Naive B cell (primary cell): ENCODE results near the gene KIAA0513. TPM values are rescaled to one million over a fixed set of nuclear protein-coding genes. Genes with fewer than 3 reads are reported as not detected.
"Not testable (repeated sequence)": the region's sequence is repeated elsewhere in the genome, so short reads cannot be mapped to it uniquely, and the experiment has no call there.

ENCODE experiments used
- ATAC-seq, 2 donors: fragments of 150-1000 bp; cut with Tn5 transposase; 2 replicates each; pipeline ENCODE4 v1.10.0; 2021; ENCODE audit warnings: low read depth in 2 of 2, mild to moderate bottlenecking in 2 of 2, moderate library complexity in 2 of 2
- DNase-seq: peaks from one replicate; pipeline ENCODE4 v3.0.0; 2022
- H3K27ac Mint-ChIP-seq, 6 donors: one replicate each; pipeline ENCODE4 v1.8.0; 2020 to 2022; ENCODE audit warnings: mild to moderate bottlenecking in 6 of 6, mixed read lengths in 6 of 6, moderate library complexity in 5 of 6, inconsistent platforms in 2 of 6
- H3K27me3 Mint-ChIP-seq, 3 donors: one replicate each; pipeline ENCODE4 v1.8.0; 2021 to 2022; ENCODE audit warnings: mixed read lengths in 3 of 3, mild to moderate bottlenecking in 1 of 3
- H3K36me3 Mint-ChIP-seq, 2 donors: one replicate each; pipeline ENCODE4 v1.8.0; 2020 to 2022; ENCODE audit warnings: mixed read lengths in 2 of 2, inconsistent platforms in 1 of 2, mild to moderate bottlenecking in 1 of 2
- H3K4me1 Mint-ChIP-seq, 3 donors: one replicate each; pipeline ENCODE4 v1.8.0; 2020 to 2022; ENCODE audit warnings: mixed read lengths in 3 of 3, inconsistent platforms in 1 of 3, mild to moderate bottlenecking in 1 of 3, moderate library complexity in 1 of 3
- H3K4me3 Mint-ChIP-seq, 8 donors: one replicate each; pipeline ENCODE4 v1.8.0; 2020 to 2022; ENCODE audit warnings: mild to moderate bottlenecking in 8 of 8, mixed read lengths in 8 of 8, moderate library complexity in 8 of 8, inconsistent platforms in 2 of 8
- H3K9me3 Mint-ChIP-seq, 7 donors: one replicate each; pipeline ENCODE4 v1.8.0; 2020 to 2022; ENCODE audit warnings: mixed read lengths in 7 of 7, mild to moderate bottlenecking in 5 of 7, inconsistent platforms in 2 of 7, moderate library complexity in 1 of 7
- polyA plus RNA-seq, 6 donors: library from polyadenylated mRNA; unstranded; fragments of 300-500 nt; fragmentation: Illumina TruSeq; gene quantifications; one replicate each; pipeline ENCODE4 v1.2.3, GENCODE V29; 2021; ENCODE audit warnings: low read depth in 6 of 6

Gene KIAA0513
- polyA plus RNA-seq, 6 donors from 2014 or later: 0.89 to 3.1 (median 1.3) TPM

DNA sequence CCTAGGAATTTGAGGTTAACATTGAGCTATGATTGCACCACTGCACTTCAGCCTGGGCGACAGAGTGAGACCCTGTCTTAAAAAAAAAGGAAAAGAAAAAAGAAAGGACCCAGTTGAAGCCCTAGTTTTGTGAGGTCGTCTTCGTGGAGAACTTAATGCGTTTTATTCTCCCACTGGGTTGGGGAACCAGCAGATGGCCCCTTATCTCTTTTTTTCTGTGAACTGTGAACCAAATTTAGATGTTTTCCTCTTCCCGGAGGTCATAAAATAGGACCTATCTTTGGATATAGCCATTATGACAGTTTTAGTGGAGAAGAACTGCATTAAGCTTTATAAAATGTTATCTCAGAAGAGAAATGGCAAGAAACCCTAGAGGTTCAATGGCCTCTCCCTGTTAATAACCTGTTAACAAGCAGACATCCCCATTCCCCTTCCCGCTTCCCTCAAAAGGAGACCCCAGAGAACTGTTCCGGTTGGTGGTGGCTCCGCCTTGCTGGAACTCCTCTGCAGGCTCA, 23.5 kb downstream of the KIAA0513 start:
- H3K4me1 Mint-ChIP-seq: peaks cover 16 to 19% (median 17%) of the 10 kb centered on the region in 3 donors
- H3K36me3 Mint-ChIP-seq: peaks cover 0 to 5% of the 10 kb centered on the region in 2 donors
- H3K4me3 Mint-ChIP-seq: peak overlapping the region in 2 of 8 donors; percentile 60 to 61
- peak overlapping the region in 1 of 6 donors; percentile 41 for H3K27ac Mint-ChIP-seq
- no peaks in the 10 kb centered on the region for H3K9me3 Mint-ChIP-seq
- no peak for ATAC-seq
- no peak for DNase-seq
- peaks cover 15 to 43% (median 37%) of the 10 kb centered on the region in 3 donors for H3K27me3 Mint-ChIP-seq

DNA sequence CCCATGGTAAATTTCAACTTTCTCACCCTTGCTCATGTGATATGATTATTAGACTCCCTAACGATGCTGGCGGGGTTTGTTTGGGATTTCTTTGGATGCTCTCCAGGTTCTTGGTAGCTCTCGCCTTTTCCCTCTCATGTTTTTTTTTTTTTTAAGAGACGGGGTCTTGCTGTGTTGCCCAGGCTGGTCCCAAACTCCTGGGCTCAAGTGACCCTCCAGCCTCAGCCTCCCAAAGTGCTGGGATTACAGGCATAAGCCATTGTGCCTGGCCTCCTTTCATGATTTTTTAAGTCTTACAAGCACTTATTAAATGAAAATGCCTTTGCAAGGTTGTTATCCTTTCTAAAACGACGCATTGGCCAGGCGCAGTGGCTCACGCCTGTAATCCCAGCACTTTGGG, 24.1 kb downstream of the KIAA0513 start:
- peaks cover 9 to 38% (median 32%) of the 10 kb centered on the region in 3 donors for H3K27me3 Mint-ChIP-seq
- DNase-seq (no peak), ATAC-seq (no peak)
- H3K4me3 Mint-ChIP-seq: no peak overlapping the region
- no peaks in the 10 kb centered on the region for H3K9me3 Mint-ChIP-seq
- peaks cover 0 to 2% of the 10 kb centered on the region in 2 donors for H3K36me3 Mint-ChIP-seq
- H3K27ac Mint-ChIP-seq: peak overlapping the region in 1 of 6 donors; percentile 29
- H3K4me1 Mint-ChIP-seq: peaks cover 18 to 25% (median 22%) of the 10 kb centered on the region in 3 donors

DNA sequence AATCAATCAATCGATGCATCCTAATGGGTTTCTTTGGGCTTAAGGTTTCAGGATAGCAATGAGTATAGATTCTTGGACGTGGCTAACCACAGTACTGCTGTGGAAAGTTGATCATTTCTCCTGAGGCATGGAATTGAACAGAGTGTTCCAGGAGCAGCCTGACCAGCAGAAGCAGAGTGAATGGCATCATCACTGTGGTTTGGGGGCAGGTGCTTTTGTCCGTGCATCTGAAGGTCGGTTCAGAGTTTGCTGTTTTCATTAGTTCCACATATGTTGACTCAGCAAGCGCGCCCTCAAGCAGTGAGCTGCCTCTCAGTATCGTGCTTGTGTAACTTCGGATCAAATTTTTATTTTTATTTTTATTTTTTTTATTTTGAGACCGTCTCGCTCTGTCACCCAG, 24.9 kb downstream of the KIAA0513 start:
- peaks cover 26 to 31% (median 29%) of the 10 kb centered on the region in 3 donors for H3K4me1 Mint-ChIP-seq
- H3K27ac Mint-ChIP-seq: no peak overlapping the region
- ATAC-seq (no peak), DNase-seq (no peak)
- peaks cover 3 to 29% (median 23%) of the 10 kb centered on the region in 3 donors for H3K27me3 Mint-ChIP-seq
- no peaks in the 10 kb centered on the region for H3K36me3 Mint-ChIP-seq
- H3K4me3 Mint-ChIP-seq: no peak overlapping the region
- H3K9me3 Mint-ChIP-seq: no peaks in the 10 kb centered on the region

DNA sequence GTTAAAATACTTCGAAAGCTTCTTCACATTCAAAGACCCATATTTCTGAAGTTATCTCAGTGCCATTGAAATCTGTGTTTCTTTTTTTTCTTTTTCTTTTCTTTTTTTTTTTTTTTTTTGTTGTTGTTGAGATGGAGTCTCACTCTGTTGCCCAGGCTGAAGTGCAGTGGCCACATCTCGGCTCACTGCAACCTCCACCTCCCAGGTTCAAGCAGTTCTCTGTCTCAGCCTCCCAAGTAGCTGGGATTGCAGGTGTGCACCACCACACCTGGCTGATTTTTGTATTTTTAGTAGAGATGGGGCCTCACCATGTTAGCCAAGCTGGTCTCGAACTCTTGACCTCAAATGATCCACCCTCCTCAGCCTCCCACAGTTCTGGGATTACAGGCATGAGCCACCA, 26.7 kb downstream of the KIAA0513 start:
- Mint-ChIP-seq H3K27ac (peak overlapping the region in 1 of 6 donors; percentile 86), H3K27me3 (peaks cover 5 to 13% (median 7%) of the 10 kb centered on the region in 3 donors), H3K4me3 (peak overlapping the region in 1 of 8 donors; percentile 56), H3K4me1 (peaks cover 32 to 41% (median 34%) of the 10 kb centered on the region in 3 donors)
- not testable (repeated sequence) for ATAC-seq, H3K9me3 Mint-ChIP-seq, H3K36me3 Mint-ChIP-seq, DNase-seq

DNA sequence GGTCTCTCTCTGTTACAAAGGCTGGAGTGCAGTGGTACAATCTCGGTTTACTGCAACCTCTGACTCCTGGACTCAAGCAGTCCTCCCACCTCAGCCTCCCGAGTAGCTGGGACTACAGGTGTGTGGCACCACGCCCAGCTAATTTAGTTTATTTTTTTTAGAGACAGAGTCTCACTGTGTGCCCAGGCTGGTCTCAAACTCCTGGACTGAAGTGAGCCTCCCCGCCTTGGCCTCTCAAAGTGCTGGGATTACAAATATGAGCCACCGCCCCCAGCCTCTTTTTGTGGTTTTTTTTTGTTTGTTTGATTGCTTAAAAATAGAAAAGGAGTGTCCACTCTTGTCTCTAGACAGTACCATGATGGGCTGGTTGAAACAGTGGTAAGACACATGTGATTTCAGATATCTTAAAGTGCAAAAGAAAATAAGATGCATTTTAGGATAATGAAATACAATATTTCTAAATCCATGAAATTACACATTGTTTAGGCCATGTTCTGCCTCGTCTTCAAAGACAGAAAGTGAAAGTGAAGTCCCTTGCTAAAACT, 27.4 kb downstream of the KIAA0513 start:
- H3K4me1 Mint-ChIP-seq: peaks cover 32 to 38% (median 34%) of the 10 kb centered on the region in 3 donors
- H3K36me3 Mint-ChIP-seq: no peaks in the 10 kb centered on the region
- no peak for ATAC-seq

DNA sequence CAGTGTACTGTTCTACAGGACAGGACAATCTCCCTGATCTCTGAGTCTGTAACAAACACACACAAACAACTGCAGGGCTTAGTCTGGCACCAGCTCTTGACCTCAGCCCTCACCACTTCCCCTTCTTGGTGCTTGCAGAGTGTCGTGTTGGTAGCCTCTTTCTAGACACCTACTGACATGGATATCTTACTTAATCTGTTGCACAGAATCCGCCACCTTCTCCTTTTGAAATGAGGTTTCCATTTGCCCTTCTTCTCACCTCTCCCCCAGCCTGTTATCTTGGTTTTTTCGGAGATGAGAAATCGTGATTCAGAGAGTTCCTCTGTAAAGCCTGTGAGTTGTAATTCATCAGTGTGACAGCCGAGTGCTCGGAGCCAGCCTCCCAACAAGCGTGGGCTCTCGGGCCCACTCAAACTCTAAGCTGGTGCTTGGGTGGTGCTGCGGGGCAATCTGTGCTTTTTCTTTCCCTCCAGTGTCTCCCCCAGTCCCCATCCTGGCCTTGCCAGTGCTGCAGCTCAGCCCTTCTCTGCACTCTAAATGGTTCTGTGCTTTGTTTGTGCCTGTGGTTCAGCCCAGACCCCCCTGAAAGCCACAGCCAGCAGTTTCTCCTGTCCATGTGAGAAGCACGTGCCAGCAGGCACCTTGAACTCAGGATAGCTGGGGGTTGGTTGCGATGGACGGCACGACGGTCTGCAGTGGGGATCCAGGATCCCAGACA, 28.1 kb downstream of the KIAA0513 start:
- ATAC-seq: peak; percentile 96 to 98
- Mint-ChIP-seq H3K36me3 (no peaks in the 10 kb centered on the region), H3K4me1 (peaks cover 32 to 38% (median 34%) of the 10 kb centered on the region in 3 donors), H3K9me3 (no peaks in the 10 kb centered on the region), H3K4me3 (peak overlapping the region; percentile 60 to 90 (median 82)), H3K27me3 (peaks cover 0 to 6% (median 5%) of the 10 kb centered on the region in 3 donors), H3K27ac (peak overlapping the region; percentile 18 to 90 (median 76))
- DNase-seq: peak; percentile 68

More for the DNA sequence above, 27.4 kb downstream of the KIAA0513 start:
- Mint-ChIP-seq H3K4me3 (peak overlapping the region; percentile 60 to 90 (median 82)), H3K9me3 (no peaks in the 10 kb centered on the region), H3K27ac (peak overlapping the region; percentile 18 to 90 (median 76)), H3K27me3 (peaks cover 0 to 7% (median 6%) of the 10 kb centered on the region in 3 donors)
- DNase-seq: no peak

DNA sequence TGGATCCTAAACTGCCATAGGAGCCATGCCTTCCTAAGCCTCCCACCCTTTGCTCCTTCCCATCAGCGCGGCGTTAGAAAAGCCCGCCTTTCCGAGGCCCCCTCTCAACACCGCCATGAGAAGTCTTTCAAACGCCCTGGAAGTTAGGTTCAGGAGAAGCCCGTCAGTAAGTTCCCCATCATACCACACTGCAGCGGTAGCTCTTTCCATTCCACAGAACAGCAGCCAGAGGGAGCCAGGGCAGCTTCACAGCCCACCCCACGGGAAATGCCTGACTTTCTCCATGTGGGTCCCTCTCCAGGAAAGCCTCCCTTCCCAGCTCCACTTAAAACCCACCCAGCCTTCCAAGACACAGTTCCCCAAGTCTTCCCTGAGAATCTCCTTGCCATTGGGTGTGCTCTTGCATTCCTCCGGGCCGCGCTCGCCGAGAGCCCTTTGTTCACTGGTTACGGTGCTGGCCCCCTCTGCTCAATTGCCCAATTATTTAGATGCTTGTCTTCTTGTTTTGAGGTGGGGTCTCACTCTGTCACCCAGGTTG, 28.7 kb downstream of the KIAA0513 start:
- DNase-seq (no peak), ATAC-seq (no peak)
- Mint-ChIP-seq H3K36me3 (no peaks in the 10 kb centered on the region), H3K4me1 (peaks cover 34 to 42% (median 37%) of the 10 kb centered on the region in 3 donors), H3K9me3 (no peaks in the 10 kb centered on the region), H3K27me3 (peaks cover 0 to 5% (median 5%) of the 10 kb centered on the region in 3 donors), H3K4me3 (peak overlapping the region; percentile 43 to 90 (median 77)), H3K27ac (peak overlapping the region in 5 of 6 donors; percentile 18 to 85 (median 77))

DNA sequence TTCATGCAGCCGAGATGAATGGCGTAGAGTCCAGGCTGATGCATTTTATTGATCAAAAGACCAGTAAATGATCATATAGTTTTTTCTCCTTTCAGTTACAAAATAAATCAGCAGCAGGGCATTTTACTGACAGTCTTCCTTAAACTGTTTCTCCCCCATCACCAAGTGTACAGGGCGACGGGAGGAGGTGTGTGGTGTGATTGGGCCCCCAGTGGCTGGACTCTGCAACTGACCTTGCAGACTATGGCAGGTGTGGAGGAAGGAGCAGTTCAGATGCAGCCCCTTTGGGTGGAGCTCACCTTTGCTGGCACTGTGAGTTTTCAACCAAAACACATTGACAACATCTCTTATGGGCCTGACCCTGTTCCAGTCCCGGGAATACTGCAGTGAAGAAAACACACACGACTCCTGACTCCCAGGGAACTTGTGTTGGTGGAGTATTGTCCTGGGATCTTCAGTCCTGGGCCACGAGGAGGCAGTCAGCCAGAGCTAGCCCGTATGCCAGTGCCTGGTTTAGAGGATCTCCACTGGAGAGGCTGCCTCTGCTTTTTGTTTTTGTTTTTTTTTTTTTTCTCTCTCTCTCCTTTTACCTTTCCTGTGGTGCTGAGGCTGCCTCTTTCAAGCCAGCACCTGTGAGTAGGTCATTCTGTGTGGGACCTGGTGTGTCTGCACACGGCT, 29.8 kb downstream of the KIAA0513 start:
- Mint-ChIP-seq H3K27me3 (peaks cover 0 to 14% (median 0%) of the 10 kb centered on the region in 3 donors), H3K4me3 (peak overlapping the region in 5 of 8 donors; percentile 14 to 75 (median 39)), H3K36me3 (no peaks in the 10 kb centered on the region), H3K9me3 (no peaks in the 10 kb centered on the region), H3K4me1 (peaks cover 42 to 52% (median 47%) of the 10 kb centered on the region in 3 donors), H3K27ac (peak overlapping the region in 4 of 6 donors; percentile 44 to 86 (median 82))
- no peak for DNase-seq
- no peak for ATAC-seq

DNA sequence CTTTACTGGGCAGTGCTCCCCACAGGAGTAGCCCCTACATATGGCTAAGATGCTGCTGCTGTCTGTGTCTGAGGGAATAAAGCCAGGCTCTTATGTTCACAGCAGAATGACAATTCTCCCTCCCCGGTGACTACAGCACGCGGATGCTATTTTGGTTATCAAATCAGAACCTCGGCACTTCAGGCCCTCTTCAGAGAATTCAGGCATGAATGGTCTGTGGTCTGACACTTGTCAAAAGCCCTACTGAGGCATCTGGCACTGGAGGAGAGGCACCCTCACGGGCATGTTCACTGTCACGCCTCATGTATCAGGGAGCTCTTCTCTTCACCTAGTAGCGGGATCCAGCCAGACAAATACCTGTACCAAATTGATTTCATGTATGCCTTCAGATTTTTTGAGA, 30.4 kb downstream of the KIAA0513 start:
- peak overlapping the region in 5 of 6 donors; percentile 44 to 86 (median 80) for H3K27ac Mint-ChIP-seq
- no peak for DNase-seq
- peaks cover 42 to 57% (median 47%) of the 10 kb centered on the region in 3 donors for H3K4me1 Mint-ChIP-seq

DNA sequence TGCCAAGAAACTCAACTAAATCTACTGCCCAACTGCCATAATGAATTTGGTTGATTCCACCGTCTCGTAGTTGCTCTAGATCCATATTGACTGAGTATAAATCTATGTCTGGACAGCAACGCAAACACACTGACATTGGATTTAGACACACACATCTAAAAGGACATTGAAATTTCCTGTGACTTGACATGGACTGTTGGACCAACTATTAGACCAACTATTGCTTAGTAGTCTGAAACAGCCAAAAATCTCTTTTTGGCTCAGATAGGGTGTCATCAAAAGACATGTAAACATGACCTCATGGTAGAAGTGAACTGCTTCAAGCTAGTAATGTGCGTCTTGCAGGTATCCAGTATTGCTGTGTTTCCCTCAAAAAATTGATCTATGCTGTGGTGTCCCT, 31.3 kb downstream of the KIAA0513 start:
- no peak for DNase-seq
- Mint-ChIP-seq H3K27me3 (peaks cover 0 to 14% (median 0%) of the 10 kb centered on the region in 3 donors), H3K4me3 (no peak overlapping the region), H3K4me1 (peaks cover 42 to 57% (median 47%) of the 10 kb centered on the region in 3 donors), H3K9me3 (no peaks in the 10 kb centered on the region), H3K27ac (no peak overlapping the region), H3K36me3 (no peaks in the 10 kb centered on the region)
- ATAC-seq: no peak

More for the DNA sequence above, 30.4 kb downstream of the KIAA0513 start:
- Mint-ChIP-seq H3K9me3 (no peaks in the 10 kb centered on the region), H3K4me3 (peak overlapping the region in 5 of 8 donors; percentile 8 to 74 (median 14)), H3K36me3 (no peaks in the 10 kb centered on the region), H3K27me3 (peaks cover 0 to 14% (median 0%) of the 10 kb centered on the region in 3 donors)
- peak; percentile 8 to 18 for ATAC-seq

DNA sequence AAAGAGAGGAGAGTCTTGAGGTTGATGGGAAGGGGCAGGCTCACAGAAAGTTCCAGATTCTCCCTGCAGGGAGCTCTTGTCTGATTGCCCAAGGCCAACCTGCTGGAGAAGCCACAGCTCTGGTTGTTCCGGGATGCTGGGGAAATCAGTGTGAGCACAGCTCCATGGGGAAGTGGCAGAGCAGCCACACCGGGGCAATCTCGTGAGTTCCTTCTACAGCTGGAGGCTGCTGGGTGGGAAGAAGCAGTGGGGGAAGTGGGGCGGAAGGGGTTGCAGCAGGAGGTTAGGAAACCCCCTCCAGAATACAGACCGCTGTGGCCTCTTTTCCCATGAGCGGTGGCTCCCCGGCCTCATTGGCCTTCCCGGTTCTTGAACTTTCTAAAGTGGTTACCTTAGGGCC, 34.0 kb downstream of the KIAA0513 start:
- Mint-ChIP-seq H3K4me1 (peaks cover 25 to 38% (median 29%) of the 10 kb centered on the region in 3 donors), H3K27me3 (peaks cover 10 to 14% (median 11%) of the 10 kb centered on the region in 3 donors), H3K4me3 (no peak overlapping the region), H3K9me3 (no peaks in the 10 kb centered on the region), H3K27ac (peak overlapping the region in 2 of 6 donors; percentile 37 to 68), H3K36me3 (no peaks in the 10 kb centered on the region)
- DNase-seq: no peak
- ATAC-seq: peak; percentile 28 to 46

DNA sequence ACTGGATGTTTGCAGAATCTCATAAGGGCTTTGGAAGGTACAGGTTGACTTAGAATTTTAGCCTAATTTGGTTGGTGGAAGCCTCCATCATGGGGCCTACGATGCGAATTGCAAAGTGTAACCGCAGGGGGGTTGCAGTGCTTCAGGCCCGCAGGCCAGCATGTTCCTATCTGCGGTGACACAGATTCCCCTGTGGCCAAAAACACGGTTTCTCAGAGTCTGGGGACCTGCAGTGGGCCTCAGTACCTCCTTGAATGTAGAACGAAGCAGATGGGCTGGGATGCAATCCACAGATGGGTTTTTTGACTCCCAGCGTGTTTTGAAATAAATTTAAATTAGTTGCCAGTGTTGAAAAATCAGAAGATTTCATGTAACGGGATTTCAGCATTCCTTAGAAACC, 34.7 kb downstream of the KIAA0513 start:
- no peaks in the 10 kb centered on the region for H3K36me3 Mint-ChIP-seq
- peaks cover 10 to 14% (median 11%) of the 10 kb centered on the region in 3 donors for H3K27me3 Mint-ChIP-seq
- no peaks in the 10 kb centered on the region for H3K9me3 Mint-ChIP-seq
- peaks cover 18 to 31% (median 24%) of the 10 kb centered on the region in 3 donors for H3K4me1 Mint-ChIP-seq
- H3K27ac Mint-ChIP-seq: no peak overlapping the region
- DNase-seq (no peak), ATAC-seq (no peak)
- H3K4me3 Mint-ChIP-seq: peak overlapping the region in 1 of 8 donors; percentile 25

DNA sequence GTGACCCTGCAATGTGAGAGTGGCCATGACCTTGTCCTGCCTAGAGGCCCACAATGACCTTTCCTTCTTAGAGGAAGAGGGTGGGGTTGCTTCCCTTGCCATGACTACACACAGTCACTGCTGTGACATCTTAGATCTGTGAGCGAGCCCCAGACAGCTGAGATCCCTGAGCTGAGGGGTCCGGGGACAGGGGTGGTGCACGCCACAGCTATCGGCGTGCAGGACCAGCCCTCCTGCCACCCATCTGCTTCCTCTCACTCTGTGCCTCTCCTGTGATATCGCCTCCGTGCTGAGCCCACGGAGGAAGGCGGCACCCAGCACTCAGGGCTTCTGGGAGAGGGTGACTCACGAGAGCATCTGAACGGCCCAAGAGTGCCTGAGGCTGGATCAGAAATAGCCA, 35.2 kb downstream of the KIAA0513 start:
- Mint-ChIP-seq H3K36me3 (no peaks in the 10 kb centered on the region), H3K4me1 (peaks cover 13 to 25% (median 18%) of the 10 kb centered on the region in 3 donors), H3K9me3 (no peaks in the 10 kb centered on the region), H3K27me3 (peaks cover 10 to 14% (median 11%) of the 10 kb centered on the region in 3 donors), H3K27ac (peak overlapping the region in 1 of 6 donors; percentile 72), H3K4me3 (no peak overlapping the region)
- DNase-seq: no peak
- ATAC-seq: no peak
